ENCODE measurements around the gene TTC16. TPM values are rescaled to one million over a fixed set of nuclear protein-coding genes. Genes with fewer than 3 reads are reported as not detected.

TTC16 gene
- total RNA-seq, 1 experiment from 2014 or later: not detected

- H3T11ph ChIP-seq (ENCODE audit: low read length): no peak overlapping the region
- TF ChIP-seq CTCF (conservative IDR thresholded peaks at IDR 0.05): no peak
- Mint-ChIP-seq H3K9me3 (no peaks in the 10 kb centered on the region), H3K36me3 (ENCODE audit: insufficient read depth in 1 of 3, low read depth in 3 of 3) (peaks cover 20 to 48% (median 23%) of the 10 kb centered on the region in 3 experiments; a peak in 6 of 7 replicates), H3K4me1 (no peaks in the 10 kb centered on the region), H3K27me3 (ENCODE audit: low read depth) (no peaks in the 10 kb centered on the region), H3K27ac (no peak overlapping the region), H3K4me3 (no peak overlapping the region)
- no peak overlapping the region for H2BK20ac ChIP-seq (ENCODE audit: low read depth, low read length, poor library complexity, severe bottlenecking)
- DNase-seq: no peak
- no peak overlapping the region for H3K18ac ChIP-seq (ENCODE audit: insufficient read length, low read depth, low read length)
- H2AK5ac ChIP-seq (ENCODE audit: insufficient read length, low read length): no peak overlapping the region
- no peaks in the 10 kb centered on the region for H3K4me1 ChIP-seq (ENCODE audit: insufficient read depth, low read length)
- H3K27me3 ChIP-seq (ENCODE audit: insufficient read depth, low read length): no peaks in the 10 kb centered on the region
- no peak overlapping the region for H3K4ac ChIP-seq (ENCODE audit: low read depth, low read length)
- H3K9me3 ChIP-seq (ENCODE audit: control insufficient read depth, low read depth, low read length): no peaks in the 10 kb centered on the region
- no peak overlapping the region for H3K4me2 ChIP-seq (ENCODE audit: insufficient read depth, insufficient read length, low read length)
- no peak overlapping the region for H2BK120ac ChIP-seq (ENCODE audit: low read depth, low read length, poor library complexity, severe bottlenecking)
- no peak overlapping the region for H4K5ac ChIP-seq (ENCODE audit: insufficient read length, low read depth, low read length)
- H2BK12ac ChIP-seq (ENCODE audit: insufficient read length, low read depth, low read length): no peak overlapping the region
- no peaks in the 10 kb centered on the region for H3K79me2 ChIP-seq (ENCODE audit: insufficient read depth, low read length)
- H3K14ac ChIP-seq (ENCODE audit: insufficient read depth, low read length): no peak overlapping the region
- H4K8ac ChIP-seq (replicated peaks; ENCODE audit: insufficient read length, low read depth, low read length): no peak overlapping the region
- H3K23ac ChIP-seq (ENCODE audit: insufficient read length, low read depth, low read length): no peak overlapping the region
- no peaks in the 10 kb centered on the region for H4K20me1 ChIP-seq (ENCODE audit: control insufficient read depth, insufficient read depth, insufficient read length)
- H2AFZ ChIP-seq (ENCODE audit: low read length): no peak overlapping the region
- H4K91ac ChIP-seq (ENCODE audit: insufficient read length, low read depth, low read length): no peak overlapping the region
- no peaks in the 10 kb centered on the region for H3K23me2 ChIP-seq (ENCODE audit: insufficient read length, low read depth, low read length, poor library complexity, severe bottlenecking)
- no peak overlapping the region for H3K56ac ChIP-seq (ENCODE audit: insufficient read length, low read depth, low read length)
- no peak overlapping the region for H2BK15ac ChIP-seq (ENCODE audit: low read depth, low read length)
- WGBS (ENCODE audit: extremely low coverage, insufficient read length, low lambda C conversion rate): no CpG with 5 or more reads among the region's 7 CpGs
- H3K9ac ChIP-seq (ENCODE audit: extremely low read depth, insufficient read length, low read length): no peak overlapping the region
- H3K79me1 ChIP-seq (ENCODE audit: insufficient read depth, low read depth, low read length, poor library complexity, severe bottlenecking): no peaks in the 10 kb centered on the region
- no peak overlapping the region for H2BK5ac ChIP-seq (ENCODE audit: insufficient read length, low read length)
- H3K27ac ChIP-seq (ENCODE audit: insufficient read length, low read depth, low read length): no peak overlapping the region
These were observed 42.6 kb upstream of the TTC16 start for GRCh38 chr9:127673234-127673633.
